Measurements from ENCODE around the gene PRUNE2.
A peak's percentile ranks its signal among the peaks of the same experiment; 100 is the strongest.

PRUNE2 gene

GRCh38 chr9:76655971-76656370 is 249.9 kb downstream of the PRUNE2 start:
- DNase-seq (ENCODE audit: low spot score), result no peak

GRCh38 chr9:76655121-76655541 is 250.8 kb downstream of the PRUNE2 start:
- no peak for DNase-seq (ENCODE audit: low spot score)

GRCh38 chr9:76654575-76654974 is 251.3 kb downstream of the PRUNE2 start:
- DNase-seq (ENCODE audit: low spot score), result no peak

- no peak for DNase-seq (ENCODE audit: low spot score)
These were observed 251.9 kb downstream of the PRUNE2 start for GRCh38 chr9:76654051-76654461.

- DNase-seq (ENCODE audit: low spot score), result no peak
These were observed 253.0 kb downstream of the PRUNE2 start for GRCh38 chr9:76652894-76653293.

- DNase-seq (ENCODE audit: low spot score), result no peak
These were observed 254.7 kb downstream of the PRUNE2 start for GRCh38 chr9:76651119-76651705.

GRCh38 chr9:76650692-76651091 is 255.2 kb downstream of the PRUNE2 start:
- no peak for DNase-seq (ENCODE audit: low spot score)

- no peak for DNase-seq (ENCODE audit: low spot score)
These were observed 256.0 kb downstream of the PRUNE2 start for GRCh38 chr9:76649894-76650293.

- DNase-seq (ENCODE audit: low spot score), result no peak
These were observed 259.7 kb downstream of the PRUNE2 start for GRCh38 chr9:76646249-76646648.

GRCh38 chr9:76644647-76645250 is 261.2 kb downstream of the PRUNE2 start:
- DNase-seq (ENCODE audit: low spot score), result no peak

- no peak for DNase-seq (ENCODE audit: low spot score)
These were observed 261.7 kb downstream of the PRUNE2 start for GRCh38 chr9:76644171-76644570.

GRCh38 chr9:76643399-76644117 is 262.4 kb downstream of the PRUNE2 start:
- no peak for DNase-seq (ENCODE audit: low spot score)

- no peak for DNase-seq (ENCODE audit: low spot score)
These were observed 263.2 kb downstream of the PRUNE2 start for GRCh38 chr9:76642701-76643209.

GRCh38 chr9:76642074-76642473 is 263.8 kb downstream of the PRUNE2 start:
- DNase-seq (ENCODE audit: low spot score), result no peak

GRCh38 chr9:76638001-76638400 is 267.9 kb downstream of the PRUNE2 start:
- no peak for DNase-seq (ENCODE audit: low spot score)

GRCh38 chr9:76637416-76637815 is 268.5 kb downstream of the PRUNE2 start:
- no peak for DNase-seq (ENCODE audit: low spot score)

- no peak for DNase-seq (ENCODE audit: low spot score)
These were observed 271.4 kb downstream of the PRUNE2 start for GRCh38 chr9:76634356-76635054.

- DNase-seq (ENCODE audit: low spot score), result peak; percentile 7
These were observed 275.0 kb downstream of the PRUNE2 start for GRCh38 chr9:76630916-76631315.

GRCh38 chr9:76629205-76629990 is 276.5 kb downstream of the PRUNE2 start:
- DNase-seq (ENCODE audit: low spot score), result no peak

GRCh38 chr9:76628155-76628554 is 277.8 kb downstream of the PRUNE2 start:
- no peak for DNase-seq (ENCODE audit: low spot score)

- DNase-seq (ENCODE audit: low spot score), result no peak
These were observed 278.9 kb downstream of the PRUNE2 start for GRCh38 chr9:76626980-76627379.

- no peak for DNase-seq (ENCODE audit: low spot score)
These were observed 279.8 kb downstream of the PRUNE2 start for GRCh38 chr9:76626141-76626540.
